Measurements from ENCODE around the gene CDC42EP4.

Gene CDC42EP4

GRCh38 chr17:73301369-73301768 lies 10.4 kb downstream of the CDC42EP4 start:
- no peak for DNase-seq (ENCODE audit: low read depth in 1 of 2, low spot score in 1 of 2)

- DNase-seq (ENCODE audit: low read depth in 1 of 2, low spot score in 1 of 2), result no peak
Observed at GRCh38 chr17:73300392-73300791, 11.4 kb downstream of the CDC42EP4 start.

GRCh38 chr17:73297934-73298861 lies 13.6 kb downstream of the CDC42EP4 start:
- no peak for DNase-seq (ENCODE audit: low read depth in 1 of 2, low spot score in 1 of 2)

- no peak for DNase-seq (ENCODE audit: low read depth in 1 of 2, low spot score in 1 of 2)
Observed at GRCh38 chr17:73293480-73293911, 18.3 kb downstream of the CDC42EP4 start.

- DNase-seq (ENCODE audit: low read depth in 1 of 2, low spot score in 1 of 2), result no peak
Observed at GRCh38 chr17:73293031-73293430, 18.8 kb downstream of the CDC42EP4 start.

- DNase-seq (ENCODE audit: low read depth in 1 of 2, low spot score in 1 of 2), result no peak
Observed at GRCh38 chr17:73292031-73292531, 19.7 kb downstream of the CDC42EP4 start.

- DNase-seq (ENCODE audit: low read depth in 1 of 2, low spot score in 1 of 2), result no peak
Observed at GRCh38 chr17:73291260-73291801, 20.5 kb downstream of the CDC42EP4 start.

GRCh38 chr17:73290399-73291259 lies 21.2 kb downstream of the CDC42EP4 start:
- DNase-seq (ENCODE audit: low read depth in 1 of 2, low spot score in 1 of 2), result no peak

- no peak for DNase-seq (ENCODE audit: low read depth in 1 of 2, low spot score in 1 of 2)
Observed at GRCh38 chr17:73289549-73290254, 22.1 kb downstream of the CDC42EP4 start.

GRCh38 chr17:73288534-73289302 lies 23.1 kb downstream of the CDC42EP4 start:
- no peak for DNase-seq (ENCODE audit: low read depth in 1 of 2, low spot score in 1 of 2)

- DNase-seq (ENCODE audit: low read depth in 1 of 2, low spot score in 1 of 2), result no peak
Observed at GRCh38 chr17:73286863-73287296, 24.9 kb downstream of the CDC42EP4 start.

GRCh38 chr17:73285916-73286862 lies 25.6 kb downstream of the CDC42EP4 start:
- DNase-seq (ENCODE audit: low read depth in 1 of 2, low spot score in 1 of 2), result no peak

- DNase-seq (ENCODE audit: low read depth in 1 of 2, low spot score in 1 of 2), result no peak
Observed at GRCh38 chr17:73285603-73285908, 26.2 kb downstream of the CDC42EP4 start.

- no peak for DNase-seq (ENCODE audit: low read depth in 1 of 2, low spot score in 1 of 2)
Observed at GRCh38 chr17:73284906-73285602, 26.7 kb downstream of the CDC42EP4 start.

- no peak for DNase-seq (ENCODE audit: low read depth in 1 of 2, low spot score in 1 of 2)
Observed at GRCh38 chr17:73284354-73284753, 27.4 kb downstream of the CDC42EP4 start.

- DNase-seq (ENCODE audit: low read depth in 1 of 2, low spot score in 1 of 2), result no peak
Observed at GRCh38 chr17:73283841-73284282, 27.9 kb downstream of the CDC42EP4 start.

GRCh38 chr17:73283250-73283649 lies 28.6 kb downstream of the CDC42EP4 start:
- DNase-seq (ENCODE audit: low read depth in 1 of 2, low spot score in 1 of 2), result no peak

GRCh38 chr17:73282629-73283028 lies 29.2 kb downstream of the CDC42EP4 start:
- no peak for DNase-seq (ENCODE audit: low read depth in 1 of 2, low spot score in 1 of 2)

Measured in stimulated activated CD4-positive, alpha-beta T cell treated with anti-CD3 and anti-CD28 coated beads, Interleukin-15, amount 100 ng/mL, for 1 hour (primary cell).